ENCODE measurements around the gene DENND4A.

DNA sequence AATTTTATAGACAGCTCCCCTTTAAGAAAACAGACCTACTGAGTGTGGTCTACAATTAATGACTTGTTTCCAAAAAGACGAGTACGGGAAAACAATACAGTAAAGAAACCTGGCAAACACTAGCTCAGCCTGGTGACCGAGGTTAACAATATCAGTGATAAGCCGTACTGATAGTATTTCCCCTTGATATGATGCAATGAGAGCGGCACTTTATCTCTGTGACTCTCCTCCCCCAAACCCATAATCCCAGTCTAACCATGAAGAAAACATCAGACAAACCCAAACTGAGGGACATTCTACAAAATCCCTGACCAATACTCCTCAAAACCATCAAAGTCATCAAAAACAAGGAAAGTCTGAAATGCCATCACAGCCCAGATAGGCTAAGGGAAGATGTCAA, 8.2 kb downstream of the DENND4A start:
- TF ChIP-seq ZNF184 (tag by site-specific recombination; IDR thresholded peaks at IDR 0.05): no peak
- TF ChIP-seq, protein P1, sequence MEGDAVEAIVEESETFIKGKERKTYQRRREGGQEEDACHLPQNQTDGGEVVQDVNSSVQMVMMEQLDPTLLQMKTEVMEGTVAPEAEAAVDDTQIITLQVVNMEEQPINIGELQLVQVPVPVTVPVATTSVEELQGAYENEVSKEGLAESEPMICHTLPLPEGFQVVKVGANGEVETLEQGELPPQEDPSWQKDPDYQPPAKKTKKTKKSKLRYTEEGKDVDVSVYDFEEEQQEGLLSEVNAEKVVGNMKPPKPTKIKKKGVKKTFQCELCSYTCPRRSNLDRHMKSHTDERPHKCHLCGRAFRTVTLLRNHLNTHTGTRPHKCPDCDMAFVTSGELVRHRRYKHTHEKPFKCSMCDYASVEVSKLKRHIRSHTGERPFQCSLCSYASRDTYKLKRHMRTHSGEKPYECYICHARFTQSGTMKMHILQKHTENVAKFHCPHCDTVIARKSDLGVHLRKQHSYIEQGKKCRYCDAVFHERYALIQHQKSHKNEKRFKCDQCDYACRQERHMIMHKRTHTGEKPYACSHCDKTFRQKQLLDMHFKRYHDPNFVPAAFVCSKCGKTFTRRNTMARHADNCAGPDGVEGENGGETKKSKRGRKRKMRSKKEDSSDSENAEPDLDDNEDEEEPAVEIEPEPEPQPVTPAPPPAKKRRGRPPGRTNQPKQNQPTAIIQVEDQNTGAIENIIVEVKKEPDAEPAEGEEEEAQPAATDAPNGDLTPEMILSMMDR (tag by site-specific recombination; IDR thresholded peaks at IDR 0.05): no peak
- no peak for TF ChIP-seq ZBTB1 (tag by site-specific recombination; IDR thresholded peaks at IDR 0.05)
- TF ChIP-seq, protein P2, sequence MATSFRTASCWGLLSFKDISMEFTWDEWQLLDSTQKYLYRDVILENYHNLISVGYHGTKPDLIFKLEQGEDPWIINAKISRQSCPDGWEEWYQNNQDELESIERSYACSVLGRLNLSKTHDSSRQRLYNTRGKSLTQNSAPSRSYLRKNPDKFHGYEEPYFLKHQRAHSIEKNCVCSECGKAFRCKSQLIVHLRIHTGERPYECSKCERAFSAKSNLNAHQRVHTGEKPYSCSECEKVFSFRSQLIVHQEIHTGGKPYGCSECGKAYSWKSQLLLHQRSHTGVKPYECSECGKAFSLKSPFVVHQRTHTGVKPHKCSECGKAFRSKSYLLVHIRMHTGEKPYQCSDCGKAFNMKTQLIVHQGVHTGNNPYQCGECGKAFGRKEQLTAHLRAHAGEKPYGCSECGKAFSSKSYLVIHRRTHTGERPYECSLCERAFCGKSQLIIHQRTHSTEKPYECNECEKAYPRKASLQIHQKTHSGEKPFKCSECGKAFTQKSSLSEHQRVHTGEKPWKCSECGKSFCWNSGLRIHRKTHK (tag by site-specific recombination; IDR thresholded peaks at IDR 0.05): no peak
- TF ChIP-seq, protein P3, sequence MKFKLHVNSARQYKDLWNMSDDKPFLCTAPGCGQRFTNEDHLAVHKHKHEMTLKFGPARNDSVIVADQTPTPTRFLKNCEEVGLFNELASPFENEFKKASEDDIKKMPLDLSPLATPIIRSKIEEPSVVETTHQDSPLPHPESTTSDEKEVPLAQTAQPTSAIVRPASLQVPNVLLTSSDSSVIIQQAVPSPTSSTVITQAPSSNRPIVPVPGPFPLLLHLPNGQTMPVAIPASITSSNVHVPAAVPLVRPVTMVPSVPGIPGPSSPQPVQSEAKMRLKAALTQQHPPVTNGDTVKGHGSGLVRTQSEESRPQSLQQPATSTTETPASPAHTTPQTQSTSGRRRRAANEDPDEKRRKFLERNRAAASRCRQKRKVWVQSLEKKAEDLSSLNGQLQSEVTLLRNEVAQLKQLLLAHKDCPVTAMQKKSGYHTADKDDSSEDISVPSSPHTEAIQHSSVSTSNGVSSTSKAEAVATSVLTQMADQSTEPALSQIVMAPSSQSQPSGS (tag by site-specific recombination; IDR thresholded peaks at IDR 0.05; ENCODE audit: low read depth): no peak
- TF ChIP-seq ZNF785 (tag by site-specific recombination; IDR thresholded peaks at IDR 0.05): no peak
- TF ChIP-seq KLF9 (tag by site-specific recombination; IDR thresholded peaks at IDR 0.05; ENCODE audit: low read depth): no peak
- TF ChIP-seq ZNF677 (tag by site-specific recombination; IDR thresholded peaks at IDR 0.05): no peak
- TF ChIP-seq ZNF302 (tag by site-specific recombination; IDR thresholded peaks at IDR 0.05; ENCODE audit: low read depth): no peak
- TF ChIP-seq ZNF239 (tag by site-specific recombination; IDR thresholded peaks at IDR 0.05): no peak

All from HEK293 (cell line).